DMS 273 (cell line): ENCODE data around the gene OR14I1.
A peak's percentile ranks its signal among the peaks of the same experiment; 100 is the strongest.
"Not testable (repeated sequence)": the region's sequence is repeated elsewhere in the genome, so short reads cannot be mapped to it uniquely, and the experiment has no call there.

Source experiments
- DNase-seq: peaks from one replicate; lab custom pipeline; 2025; ENCODE audit not compliant: unreplicated experiment; lab: John Stamatoyannopoulos, UW

The OR14I1 gene

GRCh38 chr1:248688527-248689298 lies 13.9 kb downstream of the OR14I1 start:
- DNase-seq, result no peak

GRCh38 chr1:248686815-248687214 lies 15.8 kb downstream of the OR14I1 start:
- peak; percentile 43 for DNase-seq

- no peak for DNase-seq
These were observed 20.9 kb downstream of the OR14I1 start for GRCh38 chr1:248681651-248682050.

- peak; percentile 13 for DNase-seq
These were observed 32.6 kb downstream of the OR14I1 start for GRCh38 chr1:248670003-248670402.

GRCh38 chr1:248663453-248664328 lies 38.9 kb downstream of the OR14I1 start:
- not testable (repeated sequence) for DNase-seq

GRCh38 chr1:248656797-248657196 lies 45.8 kb downstream of the OR14I1 start:
- DNase-seq, result not testable (repeated sequence)

- DNase-seq, result not testable (repeated sequence)
These were observed 47.2 kb downstream of the OR14I1 start, which contains the start of gene OR2T27 for GRCh38 chr1:248655354-248655753. Gene OR2T27 (minus strand): TSS chr1:248655528. CDS start chr1:248650884, 4,644 bp downstream.
